ENCODE measurements around the gene KLHL21.
"Not testable (repeated sequence)": the region's sequence is repeated elsewhere in the genome, so short reads cannot be mapped to it uniquely, and the experiment has no call there.

The KLHL21 gene

DNA sequence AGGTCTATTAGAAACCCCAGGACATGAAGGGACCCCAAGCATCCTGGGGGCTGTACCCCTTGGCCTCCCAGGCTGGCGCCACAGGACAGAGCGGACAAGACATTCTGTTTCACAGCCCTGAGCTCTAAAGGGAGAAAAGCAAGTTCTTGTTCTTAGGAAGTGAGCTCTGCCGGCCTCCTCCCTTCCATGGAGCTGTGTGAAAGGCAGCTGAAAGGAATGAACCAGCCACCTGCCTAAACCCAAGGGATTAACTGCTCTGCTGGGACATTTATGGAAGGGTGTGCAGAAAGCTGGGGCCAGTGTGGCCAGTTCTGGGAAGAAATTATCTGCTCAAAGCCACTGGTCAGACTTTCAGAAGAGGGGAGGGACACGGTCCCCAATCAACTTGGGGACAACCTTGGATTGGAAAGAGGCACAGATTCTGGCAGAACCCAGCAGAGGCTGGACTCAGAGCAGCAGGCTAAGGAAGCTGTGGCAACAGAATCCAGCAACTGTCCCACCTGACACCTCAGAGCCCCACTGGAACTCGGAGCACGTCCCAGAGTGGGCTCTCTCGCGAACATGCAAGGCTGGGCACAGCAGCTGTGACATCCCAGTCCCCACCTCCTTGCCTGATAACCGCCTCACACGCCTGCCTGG, 2.1 kb downstream of the KLHL21 start:
- peak; percentile 57 for DNase-seq (ENCODE audit: low spot score)

GRCh38 chr1:6599991-6600390, 2.7 kb downstream of the KLHL21 start:
- DNase-seq (ENCODE audit: low spot score), result not testable (repeated sequence)

- no peak for DNase-seq (ENCODE audit: low spot score)
Observed at GRCh38 chr1:6599141-6599975, 3.3 kb downstream of the KLHL21 start.

DNA sequence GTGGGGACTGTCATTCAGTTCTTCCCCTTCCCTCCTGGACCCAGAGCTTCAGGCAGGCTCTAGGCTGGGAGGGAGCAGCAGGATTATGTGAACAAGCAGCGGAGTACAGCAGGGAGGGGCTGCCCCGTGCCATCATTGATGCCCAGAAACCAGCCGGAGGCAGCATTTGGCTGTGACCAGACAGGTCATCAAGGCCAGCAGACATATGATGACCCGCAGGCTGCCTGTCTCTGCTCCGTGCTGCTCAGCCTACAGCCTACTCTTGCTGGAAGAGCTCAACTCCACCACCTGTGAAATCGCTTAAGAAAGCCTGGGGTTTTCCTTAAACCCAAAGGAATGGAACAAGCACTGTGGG, 4.9 kb downstream of the KLHL21 start:
- DNase-seq (ENCODE audit: low spot score), result no peak

DNA sequence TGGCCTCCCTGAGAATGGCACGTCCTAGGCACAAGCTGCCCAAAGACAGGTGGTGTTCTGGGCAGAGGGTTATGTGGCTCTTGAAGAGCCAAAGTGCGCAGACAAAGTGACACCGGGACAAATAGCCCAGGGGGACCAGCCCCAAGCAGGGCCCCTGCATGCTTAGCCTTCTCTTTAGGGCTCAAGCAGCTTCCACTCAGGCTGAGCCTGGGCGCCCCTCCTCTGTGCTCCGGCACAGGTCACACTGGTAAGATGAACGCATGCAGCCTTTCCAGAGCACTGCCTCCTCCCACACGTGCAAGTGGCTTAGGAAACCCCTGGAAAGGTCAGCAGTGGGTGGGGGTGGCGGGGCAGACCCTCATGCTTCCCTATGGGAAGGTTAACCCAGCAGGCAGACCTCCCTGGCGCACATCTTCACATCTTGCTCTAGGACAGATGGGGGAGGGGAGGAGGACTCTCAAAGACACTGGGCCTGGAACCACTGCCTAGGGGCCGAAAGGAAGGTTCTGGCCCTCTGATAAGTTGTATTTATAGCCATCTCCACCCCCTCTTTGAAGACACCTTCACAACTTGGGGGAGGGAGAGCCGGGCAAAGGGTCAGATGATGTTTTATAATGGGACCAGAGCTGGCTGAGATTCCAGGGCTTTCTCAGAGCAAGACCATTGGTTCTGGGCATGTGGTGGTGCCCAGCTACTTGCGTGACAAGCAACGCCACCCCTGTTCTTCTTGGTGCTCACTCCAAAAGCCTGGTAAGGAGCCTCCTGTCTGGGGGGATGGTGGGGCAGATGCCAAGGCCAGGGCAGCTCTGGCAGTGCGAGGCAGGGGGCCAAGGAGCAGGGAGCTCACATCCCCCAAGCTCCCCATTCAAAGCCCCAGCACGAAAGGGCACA, 5.5 kb downstream of the KLHL21 start:
- DNase-seq (ENCODE audit: low spot score), result no peak

DNA sequence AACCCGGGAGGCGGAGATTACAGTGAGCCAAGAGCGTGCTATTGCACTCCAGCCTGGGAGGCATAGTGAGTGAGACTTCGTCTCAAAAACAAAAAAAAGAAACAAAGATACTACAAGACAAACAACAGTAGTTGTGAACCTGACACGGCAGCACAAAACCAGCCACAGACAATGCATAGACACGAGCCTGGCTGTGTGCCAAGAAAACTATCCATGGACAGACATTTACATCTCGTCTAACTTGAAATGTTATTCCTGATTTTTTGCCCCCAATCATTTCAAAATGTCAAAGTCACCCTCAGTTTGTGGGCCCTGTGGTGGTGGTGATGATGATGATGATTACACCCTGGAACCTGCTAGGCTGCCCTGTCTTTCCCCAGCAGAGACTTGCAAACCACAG, 6.3 kb downstream of the KLHL21 start:
- no peak for DNase-seq (ENCODE audit: low spot score)

GRCh38 chr1:6594977-6595740, 7.5 kb downstream of the KLHL21 start:
- DNase-seq (ENCODE audit: low spot score), result no peak

- DNase-seq (ENCODE audit: low spot score), result no peak
Observed at GRCh38 chr1:6593810-6594209, 8.9 kb downstream of the KLHL21 start.

- DNase-seq (ENCODE audit: low spot score), result no peak
Observed at GRCh38 chr1:6592865-6593593, 9.6 kb downstream of the KLHL21 start.

- no peak for DNase-seq (ENCODE audit: low spot score)
Observed at GRCh38 chr1:6592441-6592840, 10.2 kb downstream of the KLHL21 start.

DNA sequence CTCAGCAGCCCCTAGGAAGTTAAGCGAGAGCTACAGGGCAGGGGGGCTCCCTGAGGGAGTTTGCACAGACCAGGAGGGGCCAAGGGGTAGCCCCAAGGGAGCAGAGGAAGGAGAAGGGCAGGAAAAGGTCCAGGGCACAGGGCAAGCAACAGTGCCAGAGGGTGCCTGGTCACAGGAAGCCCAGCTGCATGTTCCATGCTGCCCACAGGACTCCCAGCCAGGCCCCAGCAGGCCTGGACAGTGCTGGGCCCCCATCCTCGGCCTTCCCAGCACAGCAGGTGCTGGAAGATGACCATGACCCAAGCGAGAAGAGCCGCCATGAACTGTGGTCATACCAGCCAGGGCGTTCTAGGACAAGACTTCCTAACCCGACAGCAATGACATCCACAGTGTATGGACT, 11.0 kb downstream of the KLHL21 start:
- DNase-seq (ENCODE audit: low spot score), result no peak

GRCh38 chr1:6591222-6591621, 11.4 kb downstream of the KLHL21 start:
- DNase-seq (ENCODE audit: low spot score), result no peak

- no peak for DNase-seq (ENCODE audit: low spot score)
Observed at GRCh38 chr1:6590046-6590445, 12.6 kb downstream of the KLHL21 start.

DNA sequence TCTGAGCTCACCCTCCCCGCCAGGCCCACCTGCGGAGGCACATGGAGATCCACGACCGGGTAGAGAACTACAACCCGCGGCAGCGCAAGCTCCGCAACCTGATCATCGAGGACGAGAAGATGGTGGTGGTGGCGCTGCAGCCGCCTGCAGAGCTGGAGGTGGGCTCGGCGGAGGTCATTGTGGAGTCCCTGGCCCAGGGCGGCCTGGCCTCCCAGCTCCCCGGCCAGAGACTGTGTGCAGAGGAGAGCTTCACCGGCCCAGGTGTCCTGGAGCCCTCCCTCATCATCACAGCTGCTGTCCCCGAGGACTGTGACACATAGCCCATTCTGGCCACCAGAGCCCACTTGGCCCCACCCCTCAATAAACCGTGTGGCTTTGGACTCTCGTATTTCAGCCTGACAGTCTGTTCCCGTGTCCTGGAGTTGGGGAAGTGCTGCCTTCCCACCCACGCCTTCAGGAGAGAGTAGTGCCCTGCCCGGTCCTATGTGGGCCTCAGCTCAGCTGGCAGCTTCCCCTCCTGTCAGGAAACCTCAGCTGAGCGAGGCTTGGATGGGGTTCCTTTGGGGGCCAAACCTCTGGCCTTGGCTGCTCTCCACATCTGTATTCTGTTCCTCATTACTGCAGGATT, 13.7 kb downstream of the KLHL21 start:
- DNase-seq (ENCODE audit: low spot score), result no peak

- DNase-seq (ENCODE audit: low spot score), result no peak
Observed at GRCh38 chr1:6588128-6588892, 14.4 kb downstream of the KLHL21 start.

DNA sequence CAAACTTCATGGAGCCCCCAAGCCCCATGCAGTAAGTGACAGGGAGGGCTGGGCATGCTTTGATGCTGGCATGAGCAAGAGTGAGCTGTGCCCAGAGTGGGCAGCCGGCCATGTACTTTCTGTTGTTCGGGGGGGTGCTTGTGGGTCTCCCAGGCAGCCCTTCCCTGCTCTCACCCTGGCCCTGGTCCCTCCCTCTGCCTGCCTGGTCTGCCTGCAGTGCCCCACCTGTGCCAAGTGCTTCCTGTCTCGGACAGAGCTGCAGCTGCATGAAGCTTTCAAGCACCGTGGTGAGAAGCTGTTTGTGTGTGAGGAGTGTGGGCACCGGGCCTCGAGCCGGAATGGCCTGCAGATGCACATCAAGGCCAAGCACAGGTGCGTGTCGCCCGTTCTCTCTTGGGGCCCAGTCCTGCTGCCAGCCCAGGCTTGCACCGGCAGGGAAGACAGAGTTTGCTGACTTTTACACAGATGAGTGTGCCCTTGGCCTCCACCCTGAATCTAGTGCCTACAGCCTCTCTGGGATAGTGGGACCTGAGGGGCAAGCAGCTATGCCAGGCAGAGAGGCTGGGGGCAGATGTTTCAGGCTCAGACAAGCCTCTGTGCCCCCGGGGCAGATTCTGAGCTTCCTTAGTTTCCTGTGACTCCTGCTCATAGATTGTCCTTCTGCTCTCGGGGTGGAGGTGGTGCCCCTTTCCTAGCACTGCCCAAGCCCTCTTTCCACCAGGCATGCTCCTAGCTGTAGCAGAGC, 15.2 kb downstream of the KLHL21 start:
- DNase-seq (ENCODE audit: low spot score), result no peak

- no peak for DNase-seq (ENCODE audit: low spot score)
Observed at GRCh38 chr1:6586404-6586816, 16.3 kb downstream of the KLHL21 start.

GRCh38 chr1:6585841-6586240, 16.8 kb downstream of the KLHL21 start:
- DNase-seq (ENCODE audit: low spot score), result no peak

- DNase-seq (ENCODE audit: low spot score), result no peak
Observed at GRCh38 chr1:6585081-6585722, 17.5 kb downstream of the KLHL21 start.

All from D341Med (cell line).